Posterior cingulate gyrus (tissue), 11 donors: ENCODE results near the gene SLC39A11.
"Not testable (repeated sequence)": the region's sequence is repeated elsewhere in the genome, so short reads cannot be mapped to it uniquely, and the experiment has no call there.

Source experiments
- DNase-seq, 10 donors: peaks; one replicate each; pipeline versions ENCODE4 v3.0.0 to v3.0.0-alpha.2; 2020 to 2021; ENCODE audit warnings: mixed read lengths in 3 of 10
- intact Hi-C: fragments of 100-400 bp; cut with DNase I; formaldehyde crosslinking; loops from one replicate; pipeline ENCODE4 v1.15.1; 2023

The SLC39A11 gene

GRCh38 chr17:72822358-72823023 is 270.0 kb downstream of the SLC39A11 start:
- no peak for DNase-seq

GRCh38 chr17:72816406-72816805 is 276.1 kb downstream of the SLC39A11 start:
- DNase-seq, result no peak
- intact Hi-C loops, result no loop called here

More at GRCh38 chr17:72822358-72823023, 270.0 kb downstream of the SLC39A11 start:
- intact Hi-C loops, result no loop called here

GRCh38 chr17:72813481-72813880 is 279.0 kb downstream of the SLC39A11 start:
- intact Hi-C loops, result no loop called here
- DNase-seq, result no peak

- intact Hi-C loops, result no loop called here
- no peak for DNase-seq
Observed at GRCh38 chr17:72812823-72813222, 279.7 kb downstream of the SLC39A11 start.

DNA sequence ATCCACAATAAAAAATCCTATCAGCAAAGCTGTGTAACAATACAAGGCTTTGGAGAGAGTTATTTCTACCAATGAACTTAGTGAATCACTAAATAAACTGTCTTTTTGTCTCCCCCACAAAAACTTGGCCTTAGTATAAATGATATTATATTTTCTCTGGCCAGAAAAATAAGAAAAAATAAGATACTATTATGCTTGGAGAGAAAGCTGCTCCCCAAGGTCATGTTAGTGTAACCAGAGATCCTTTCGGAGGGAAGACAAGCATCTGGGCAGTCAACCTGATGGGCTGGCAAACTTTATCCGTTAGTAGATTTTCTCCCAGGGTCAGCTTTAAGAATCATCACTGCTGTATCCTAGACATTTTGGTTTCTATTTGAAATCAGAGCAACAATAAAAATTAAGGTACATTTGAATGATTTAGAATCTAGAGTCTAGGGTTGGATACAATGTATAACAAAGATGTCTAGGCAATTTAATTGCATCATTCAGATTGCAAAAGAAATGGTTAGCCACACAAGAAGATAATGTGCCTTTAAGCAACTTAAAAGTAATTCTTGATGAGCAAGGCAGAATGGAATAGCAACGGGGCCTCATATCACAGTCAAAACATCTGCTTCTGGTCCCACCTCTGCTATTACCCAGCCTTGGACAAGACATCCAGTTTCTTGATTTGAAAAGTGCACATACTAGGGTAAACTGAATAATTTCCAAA is 280.4 kb downstream of the SLC39A11 start:
- no peak for DNase-seq
- intact Hi-C loops, result no loop called here

- no peak for DNase-seq
- intact Hi-C loops, result no loop called here
Observed at GRCh38 chr17:72810991-72811508, 281.4 kb downstream of the SLC39A11 start.

GRCh38 chr17:72806011-72806410 is 286.5 kb downstream of the SLC39A11 start:
- DNase-seq, result no peak
- intact Hi-C loops, result no loop called here

DNA sequence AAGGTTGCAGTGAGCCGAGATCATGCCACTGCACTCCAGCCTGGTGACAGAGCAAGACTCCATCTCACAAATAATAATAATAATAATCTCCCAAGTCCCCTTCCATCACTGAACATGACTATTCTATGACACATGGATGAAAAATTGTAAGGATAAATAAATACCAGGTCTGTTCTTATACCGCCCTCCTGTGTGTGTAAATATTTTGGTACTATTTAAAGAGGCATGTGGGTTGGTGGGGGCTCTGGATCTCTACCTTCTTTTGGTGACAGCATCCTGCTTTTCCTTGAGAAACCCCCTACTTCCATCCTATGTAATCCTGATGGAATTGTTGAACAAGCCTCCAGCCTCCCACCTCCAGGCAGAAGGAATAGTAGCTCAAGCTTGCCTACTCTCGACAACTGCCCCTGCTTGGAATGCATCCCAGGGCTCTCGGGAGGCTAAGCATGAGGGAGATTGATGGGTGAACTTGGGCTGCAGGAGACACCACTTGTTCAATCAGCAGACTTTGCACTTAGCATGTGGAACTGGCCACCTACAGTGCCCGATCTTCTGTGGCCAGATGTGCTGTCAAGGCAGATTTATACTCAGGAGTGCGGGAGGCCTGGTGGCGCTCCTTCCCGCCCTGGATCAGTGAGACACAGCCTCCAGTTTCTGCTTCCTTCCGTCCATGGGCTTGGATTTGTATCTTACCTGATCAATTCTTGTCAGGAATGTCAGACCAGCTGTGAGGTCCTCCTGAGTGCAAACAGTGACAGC is 287.4 kb downstream of the SLC39A11 start:
- intact Hi-C loops, result no loop called here

DNA sequence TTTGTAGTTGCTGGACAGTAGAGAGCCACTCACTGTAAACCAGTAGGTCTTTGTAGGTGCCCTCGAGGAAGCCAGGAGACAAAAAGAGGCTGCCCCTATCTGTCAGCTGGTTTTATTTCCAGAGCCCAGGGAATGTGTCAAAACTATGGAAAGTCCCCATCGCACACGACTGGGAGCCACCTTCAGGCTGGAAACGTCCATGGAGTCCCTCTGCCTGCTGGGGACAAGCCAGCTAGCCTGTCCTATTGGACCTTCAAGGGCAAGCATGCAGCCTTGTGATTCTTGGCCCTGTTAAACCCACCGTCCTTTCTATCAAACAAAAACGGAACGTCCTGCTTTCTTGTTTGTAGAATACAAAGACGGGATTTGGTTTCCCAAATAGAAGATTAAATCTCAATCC is 289.8 kb downstream of the SLC39A11 start:
- no peak for DNase-seq
- intact Hi-C loops, result no loop called here

More for the DNA sequence above, 287.4 kb downstream of the SLC39A11 start:
- DNase-seq, result no peak

DNA sequence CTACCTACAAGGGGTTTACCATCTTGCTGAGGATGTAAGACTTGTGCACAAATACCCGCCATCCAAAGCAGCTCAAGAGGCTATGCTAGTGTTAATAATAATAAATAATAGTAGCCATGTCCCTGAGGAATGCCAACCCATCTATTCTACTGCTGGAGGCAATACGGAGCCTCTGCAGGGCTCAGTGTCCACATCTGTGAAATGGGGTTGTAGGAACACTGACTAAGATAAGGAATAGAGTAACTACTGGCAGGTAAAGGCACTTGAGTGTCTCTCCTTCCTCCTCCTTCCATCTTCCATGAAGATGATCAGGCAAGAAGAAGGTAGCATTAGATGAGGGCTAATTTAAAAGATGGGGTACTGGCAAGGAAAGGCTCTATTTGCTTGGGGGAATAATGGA is 295.3 kb downstream of the SLC39A11 start:
- intact Hi-C loops, result no loop called here
- no peak for DNase-seq

- DNase-seq, result no peak
- intact Hi-C loops, result no loop called here
Observed at GRCh38 chr17:72795941-72796340, 296.5 kb downstream of the SLC39A11 start.

GRCh38 chr17:72794152-72794551 is 298.3 kb downstream of the SLC39A11 start:
- DNase-seq, result no peak
- intact Hi-C loops, result no loop called here

DNA sequence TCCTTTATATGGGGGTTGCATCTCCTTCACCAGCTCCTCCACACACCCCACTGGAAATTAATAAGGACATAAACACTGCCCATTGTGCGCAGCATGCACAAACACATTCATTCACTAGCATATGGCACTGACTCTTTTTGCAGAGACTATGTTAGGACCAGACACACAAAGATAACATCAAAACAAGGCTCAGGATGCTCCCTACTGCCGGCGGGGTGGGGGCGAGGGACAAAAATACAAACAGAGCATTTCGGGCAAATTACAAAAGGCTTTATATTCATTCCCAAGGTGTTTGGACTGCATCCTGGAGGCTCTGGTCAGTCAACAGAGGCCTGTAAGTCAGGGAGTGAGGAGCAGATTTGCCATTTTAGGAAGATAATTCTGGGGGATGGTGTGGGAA is 299.7 kb downstream of the SLC39A11 start:
- intact Hi-C loops, result no loop called here
- DNase-seq, result no peak

DNA sequence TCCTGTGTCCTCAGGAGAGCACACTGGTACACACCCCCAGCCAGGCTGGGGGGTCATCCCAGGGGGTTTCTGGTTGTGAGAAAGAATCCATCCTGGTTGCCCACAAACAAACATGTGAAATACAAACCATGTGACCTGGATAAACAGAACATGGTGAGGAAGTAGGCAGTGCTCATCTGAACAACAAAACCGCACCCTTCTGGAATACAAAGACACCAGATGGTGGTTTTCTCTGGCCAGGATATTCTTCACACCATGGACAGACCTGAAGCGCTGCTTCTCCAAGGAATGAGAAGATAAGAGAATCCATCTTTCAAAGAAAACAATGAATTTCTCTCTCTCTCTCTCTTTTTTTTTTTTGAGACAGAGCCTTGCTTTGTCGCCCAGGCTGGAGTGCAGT is 302.3 kb downstream of the SLC39A11 start:
- intact Hi-C loops, result no loop called here
- DNase-seq, result no peak

- DNase-seq, result no peak
- intact Hi-C loops, result no loop called here
Observed at GRCh38 chr17:72789711-72790110, 302.8 kb downstream of the SLC39A11 start.

DNA sequence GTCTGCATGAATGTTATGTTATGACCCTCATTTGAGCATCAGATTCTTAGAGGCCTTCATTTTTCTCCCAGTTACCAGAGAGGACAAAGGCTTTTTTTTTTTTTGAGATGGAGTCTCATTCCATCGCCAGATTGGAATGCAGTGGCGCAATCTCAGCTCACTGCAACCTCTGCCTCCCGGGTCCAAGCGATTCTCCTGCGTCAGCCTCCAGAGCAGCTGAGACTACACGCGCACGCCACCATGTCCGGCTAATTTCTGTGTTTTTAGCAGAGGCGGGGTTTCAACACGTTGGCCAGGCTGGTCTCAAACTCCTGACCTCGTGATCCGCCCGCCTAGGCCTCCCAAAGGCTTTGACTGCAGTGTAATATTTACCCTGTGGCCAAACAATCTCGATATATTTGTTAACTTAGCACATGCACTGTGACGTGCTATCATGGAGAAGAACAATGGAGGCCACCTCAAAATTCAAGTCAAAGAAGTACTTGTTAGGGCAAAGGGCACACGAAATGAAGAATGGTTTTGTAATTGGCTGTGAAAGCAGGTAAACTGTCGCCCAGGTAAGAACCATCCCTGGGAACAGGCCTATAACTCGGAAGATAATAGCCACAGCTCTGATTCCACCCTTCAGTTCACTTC is 303.4 kb downstream of the SLC39A11 start:
- intact Hi-C loops, result no loop called here
- DNase-seq, result no peak

DNA sequence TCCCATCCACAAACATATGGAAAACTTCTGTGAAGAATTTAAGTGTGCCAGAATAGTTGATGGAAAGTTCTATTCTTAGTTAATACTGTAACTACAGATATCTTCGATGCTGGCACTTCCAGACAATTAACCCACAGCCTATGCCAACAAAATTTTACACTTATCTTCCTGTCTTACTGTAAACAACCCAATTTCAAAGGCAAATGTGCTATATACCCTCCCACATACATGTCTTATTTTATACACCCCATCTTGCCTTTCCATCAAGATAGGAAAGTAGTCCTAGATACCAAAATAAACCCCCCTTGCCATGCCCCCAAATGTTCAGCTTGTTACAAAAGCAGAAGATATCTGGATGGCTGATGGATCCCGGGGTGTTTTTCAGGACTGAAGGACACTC is 306.3 kb downstream of the SLC39A11 start:
- intact Hi-C loops, result no loop called here
- DNase-seq, result no peak

DNA sequence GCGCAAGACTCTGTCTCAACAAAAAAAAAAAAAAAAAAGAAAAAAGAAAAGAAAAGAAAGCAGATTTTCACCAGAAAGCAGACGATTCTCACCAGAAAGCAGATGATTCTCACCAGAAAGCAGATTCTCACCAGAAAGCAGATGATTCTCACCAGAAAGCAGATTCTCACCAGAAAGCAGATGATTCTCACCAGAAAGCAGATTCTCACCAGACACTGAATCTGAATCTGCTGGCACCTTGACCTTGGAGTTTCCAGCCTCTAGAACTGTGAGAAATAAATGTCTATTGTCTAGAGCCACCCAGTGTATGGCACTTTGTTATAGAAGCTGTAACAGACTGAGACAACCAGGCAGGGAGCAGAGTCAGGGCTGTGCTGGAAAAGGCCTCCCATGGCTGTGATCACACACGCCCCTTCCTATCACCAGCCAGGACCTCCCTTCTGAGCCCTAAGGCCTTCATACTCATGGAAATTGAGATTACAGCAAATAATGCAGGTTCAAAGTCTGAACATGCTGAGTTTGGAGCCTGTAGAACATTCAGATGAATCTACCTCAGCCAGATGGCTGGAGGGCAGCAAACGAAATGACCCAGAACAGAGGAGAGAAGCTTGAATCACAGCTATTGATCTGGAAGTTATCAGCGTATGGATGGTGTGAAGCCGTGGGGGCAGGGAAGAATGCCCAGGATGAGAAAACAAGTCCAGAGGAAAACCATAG is 309.3 kb downstream of the SLC39A11 start:
- intact Hi-C loops, result no loop called here
- no peak for DNase-seq

DNA sequence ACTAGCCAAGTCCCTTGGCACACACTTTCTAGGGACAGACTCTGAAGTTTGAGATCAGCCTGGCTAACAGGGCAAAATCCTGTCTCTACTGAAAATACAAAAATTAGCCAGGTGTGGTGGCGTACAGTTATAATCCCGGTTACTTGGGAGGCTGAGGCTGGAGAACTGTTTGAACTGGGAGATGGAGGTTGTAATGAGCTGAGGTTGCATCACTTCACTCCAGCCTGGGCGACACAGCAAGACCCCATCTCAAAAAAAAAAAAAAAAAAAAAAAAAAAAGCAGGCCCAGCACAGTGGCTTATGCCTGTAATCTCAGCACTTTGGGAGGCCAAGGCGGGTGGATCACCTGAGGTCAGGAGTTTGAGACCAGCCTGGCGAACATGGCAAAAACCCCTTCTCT is 310.1 kb downstream of the SLC39A11 start:
- DNase-seq, intact Hi-C loops: not testable (repeated sequence)
